Activated T-helper 1 cell treated with anti-CD3 and anti-CD28 coated beads, Interleukin-12 subunit alpha, Interleukin-12 subunit beta, Interleukin-2, Interleukin-4 antibody, amounts not matched to agents 30 ng/mL and 10 ng/mL and 1 ng/mL, durations not matched to agents 14 hours and 24 hours and 36 hours (primary cell): ENCODE measurements around the gene NOL9. TPM values are rescaled to one million over a fixed set of nuclear protein-coding genes. Genes with fewer than 3 reads are reported as not detected.
"Not testable (repeated sequence)": the region's sequence is repeated elsewhere in the genome, so short reads cannot be mapped to it uniquely, and the experiment has no call there.

Experiments
- DNase-seq: peaks from one replicate; pipeline ENCODE4 v3.0.0; 2021; ENCODE audit warnings: low spot score
- H3K27ac Mint-ChIP-seq: one replicate; pipeline ENCODE4 v1.8.0; 2021; ENCODE audit warnings: mild to moderate bottlenecking, mixed read lengths
- H3K27me3 Mint-ChIP-seq: one replicate; pipeline ENCODE4 v1.8.0; 2022; ENCODE audit warnings: mild to moderate bottlenecking, moderate library complexity, mixed read lengths; ENCODE audit not compliant: insufficient read depth
- H3K36me3 Mint-ChIP-seq: one replicate; pipeline ENCODE4 v1.8.0; 2021; ENCODE audit warnings: low read depth, mixed read lengths
- H3K4me1 Mint-ChIP-seq: one replicate; pipeline ENCODE4 v1.8.0; 2021; ENCODE audit warnings: low read depth, mixed read lengths
- H3K4me3 Mint-ChIP-seq: one replicate; pipeline ENCODE4 v1.8.0; 2021; ENCODE audit warnings: mild to moderate bottlenecking, moderate library complexity, mixed read lengths
- H3K9me3 Mint-ChIP-seq: one replicate; pipeline ENCODE4 v1.8.0; 2021; ENCODE audit warnings: mixed read lengths
- intact Hi-C: fragments of 100-400 bp; cut with micrococcal nuclease; formaldehyde crosslinking; loops from one replicate; pipeline ENCODE4 v1.15.1; 2024
- total RNA-seq: library from RNA; stranded (reverse); gene quantifications from 2 replicates; pipeline ENCODE4 v1.2.3, GENCODE V29; 2022

Gene NOL9
- 50.4 and 58.9 TPM in 2 replicates for total RNA-seq

GRCh38 chr1:6554031-6554906, at the start of gene NOL9:
Gene NOL9, minus strand, starts transcription at chr1:6554513. Its CDS starts 11 bp downstream, at chr1:6554502.
- DNase-seq, result peak; percentile 93
- Mint-ChIP-seq H3K4me1 (peaks cover 7% of the 10 kb centered on the region), H3K36me3 (peaks cover 9% of the 10 kb centered on the region), H3K4me3 (peak within 1 kb of the TSS; percentile 87), H3K9me3 (no peaks in the 10 kb centered on the region), H3K27me3 (no peaks in the 10 kb centered on the region), H3K27ac (peak within 1 kb of the TSS; percentile 81)
- intact Hi-C loops, result loop anchor here (1.0 to 5.0 kb wide), 8 partner anchors 25 to 1228 kb away; partner anchors contain the start of genes CAMTA1, PER3, PHF13 and RPL22

DNA sequence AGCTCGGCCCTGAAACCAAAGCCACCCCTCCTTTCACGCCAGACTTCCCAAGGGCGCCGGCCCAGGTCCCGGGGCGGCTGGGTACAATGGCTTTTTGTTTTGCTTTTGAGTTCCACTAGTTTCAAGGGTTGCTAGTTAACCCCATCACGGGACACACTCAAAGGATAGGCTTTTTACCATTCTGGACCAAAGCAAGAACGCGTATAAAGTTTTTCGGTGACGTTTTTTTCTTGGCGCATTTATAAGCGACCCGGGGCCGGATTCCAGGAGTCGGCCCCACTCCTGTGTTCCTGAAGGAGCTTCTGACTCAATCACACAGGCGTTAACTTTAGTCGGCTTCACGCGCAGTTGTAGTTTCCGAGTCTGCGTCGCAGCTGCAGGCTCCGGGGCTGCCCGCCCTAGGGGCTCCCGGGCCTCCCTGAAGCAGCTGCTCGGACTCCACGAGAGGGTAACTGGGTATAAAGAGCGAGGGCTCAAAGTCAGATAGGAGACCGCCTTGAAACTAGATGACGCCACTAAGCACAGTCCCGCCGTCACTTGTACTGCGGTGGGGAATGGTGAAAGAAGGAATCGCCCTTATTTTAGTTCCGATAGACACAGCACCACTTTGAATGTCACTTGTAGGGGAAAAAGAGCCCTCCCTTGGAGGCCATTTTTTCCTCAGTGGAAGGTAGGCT, 49.1 kb upstream of the NOL9 start:
- intact Hi-C loops, result loop anchor here (1.0 to 5.0 kb wide), 8 partner anchors 99 to 611 kb away; partner anchors contain the start of genes ACOT7, CAMTA1, ICMT and NPHP4
- Mint-ChIP-seq H3K4me3 (peak overlapping the region; percentile 81), H3K9me3 (no peaks in the 10 kb centered on the region), H3K27ac (peak overlapping the region; percentile 96), H3K4me1 (peaks cover 28% of the 10 kb centered on the region), H3K36me3 (peaks cover 10% of the 10 kb centered on the region), H3K27me3 (peaks cover 6% of the 10 kb centered on the region)
- peak; percentile 40 for DNase-seq

GRCh38 chr1:6602669-6603237, 48.4 kb upstream of the NOL9 start, which contains the start of gene KLHL21:
Gene KLHL21, minus strand, starts transcription at chr1:6602869. Its CDS starts 52 bp downstream, at chr1:6602817.
- no peaks in the 10 kb centered on the region for H3K9me3 Mint-ChIP-seq

DNA sequence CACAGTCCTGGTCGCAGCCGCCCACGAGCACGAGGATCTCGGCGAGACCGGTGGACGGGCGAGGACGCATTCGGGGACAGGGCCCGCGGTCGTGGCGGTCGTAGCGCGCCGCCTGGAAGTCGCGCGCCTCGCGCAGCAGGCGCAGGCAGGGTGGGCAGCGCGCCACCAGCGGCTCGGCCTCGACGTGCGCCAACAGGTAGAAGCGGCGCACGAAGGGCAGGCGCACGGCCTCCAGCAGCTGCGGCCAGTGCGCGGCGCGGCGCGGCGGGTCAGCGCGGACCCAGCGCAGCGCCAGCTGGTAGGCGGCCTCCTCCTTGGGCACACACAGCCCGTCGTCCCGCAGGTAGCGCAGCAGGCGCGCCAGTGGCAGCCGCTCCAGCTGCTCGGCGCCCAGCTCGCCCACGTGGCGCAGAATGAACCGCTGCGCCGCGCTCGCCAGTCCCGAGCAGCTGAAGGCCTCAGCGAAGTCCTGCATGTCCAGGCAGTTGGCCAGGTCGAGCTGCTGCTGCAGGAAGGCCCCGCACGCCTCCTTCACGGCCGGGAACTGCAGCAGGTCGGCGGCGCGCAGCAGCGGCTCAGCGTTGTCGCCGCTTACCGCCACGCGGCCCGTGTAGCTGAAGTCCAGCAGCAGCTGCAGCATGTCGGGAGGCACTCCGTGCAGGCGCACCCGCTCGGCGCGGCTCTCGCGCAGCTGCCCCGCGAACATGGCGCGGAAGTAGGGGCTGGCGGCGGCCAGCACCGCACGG, 47.8 kb upstream of the NOL9 start:
- intact Hi-C loops, result loop anchor here (1.0 to 5.0 kb wide), 12 partner anchors 11 to 609 kb away; partner anchors contain the start of genes ACOT7, CAMTA1, ICMT and NOL9
- H3K9me3 Mint-ChIP-seq, result no peaks in the 10 kb centered on the region
- peak overlapping the region; percentile 89 for H3K27ac Mint-ChIP-seq
- H3K27me3 Mint-ChIP-seq, result peaks cover 2% of the 10 kb centered on the region
- no peak for DNase-seq
- peaks cover 16% of the 10 kb centered on the region for H3K36me3 Mint-ChIP-seq
- H3K4me1 Mint-ChIP-seq, result peaks cover 28% of the 10 kb centered on the region
- peak overlapping the region; percentile 90 for H3K4me3 Mint-ChIP-seq

More at GRCh38 chr1:6602669-6603237, 48.4 kb upstream of the NOL9 start, which contains the start of gene KLHL21:
- peaks cover 28% of the 10 kb centered on the region for H3K4me1 Mint-ChIP-seq
- H3K27me3 Mint-ChIP-seq, result peaks cover 2% of the 10 kb centered on the region
- H3K4me3 Mint-ChIP-seq, result peak within 1 kb of the TSS; percentile 90
- H3K27ac Mint-ChIP-seq, result peak within 1 kb of the TSS; percentile 96
- peaks cover 12% of the 10 kb centered on the region for H3K36me3 Mint-ChIP-seq
- peak; percentile 75 for DNase-seq
- intact Hi-C loops, result loop anchor here (1.0 to 5.0 kb wide), 10 partner anchors 11 to 610 kb away; partner anchors contain the start of genes ACOT7, CAMTA1, ICMT and NPHP4

DNA sequence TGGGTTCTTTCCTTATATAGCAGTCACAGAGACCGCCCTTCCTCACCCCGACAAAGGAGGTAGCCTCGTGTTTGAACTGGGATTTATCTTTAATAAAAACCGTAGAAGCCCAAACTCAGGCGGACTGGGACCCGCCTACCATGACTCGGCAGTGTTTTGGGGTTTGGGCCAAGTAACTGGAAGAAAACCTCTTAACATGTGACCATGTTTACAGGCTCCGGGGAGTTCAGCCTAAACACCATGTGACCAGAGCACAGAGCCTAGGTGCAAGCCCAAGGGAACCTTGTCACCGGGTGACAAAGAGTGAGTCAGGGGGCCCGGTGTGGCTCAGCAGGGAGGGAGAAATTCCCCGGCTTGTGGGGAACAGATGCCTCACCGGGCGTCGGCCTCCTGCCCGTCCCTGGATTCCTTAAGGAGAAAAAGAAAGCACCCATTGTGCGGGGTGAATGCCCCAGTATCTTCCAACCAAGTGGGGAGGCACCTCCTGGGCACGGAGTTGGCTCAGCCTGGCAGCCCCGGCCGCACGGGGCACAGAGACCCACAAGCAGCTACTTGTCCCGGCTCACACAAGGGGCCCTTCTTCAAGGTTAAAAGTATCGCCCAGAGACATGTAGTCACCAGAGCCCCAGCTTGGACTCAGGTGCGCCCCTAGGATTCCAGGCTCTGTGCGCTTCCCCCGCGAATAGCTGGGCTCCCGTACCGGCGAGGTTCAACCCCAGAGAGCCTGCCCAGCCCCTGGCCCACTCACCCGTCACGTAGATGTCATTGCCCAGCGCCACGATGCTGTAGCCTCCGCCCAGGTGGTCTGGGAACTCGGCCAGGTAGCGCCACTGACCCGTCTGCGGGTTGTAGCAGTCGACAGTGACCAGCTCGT, 47.0 kb upstream of the NOL9 start:
- Mint-ChIP-seq H3K4me3 (peak overlapping the region; percentile 90), H3K4me1 (peaks cover 30% of the 10 kb centered on the region), H3K27me3 (peaks cover 2% of the 10 kb centered on the region), H3K9me3 (no peaks in the 10 kb centered on the region), H3K36me3 (peaks cover 19% of the 10 kb centered on the region), H3K27ac (peak overlapping the region; percentile 89)
- intact Hi-C loops, result loop anchor here (1.0 to 5.0 kb wide), 6 partner anchors 22 to 364 kb away; partner anchors contain the start of genes ACOT7, ICMT, NOL9 and ZBTB48
- DNase-seq, result peak; percentile 69

- Mint-ChIP-seq H3K9me3 (no peaks in the 10 kb centered on the region), H3K4me1 (peaks cover 37% of the 10 kb centered on the region), H3K27me3 (peaks cover 2% of the 10 kb centered on the region), H3K36me3 (peaks cover 23% of the 10 kb centered on the region), H3K4me3 (peak overlapping the region; percentile 90), H3K27ac (peak overlapping the region; percentile 89)
- no peak for DNase-seq
- intact Hi-C loops, result loop anchor here (1.0 to 5.0 kb wide), 6 partner anchors 21 to 363 kb away; partner anchors contain the start of genes ACOT7, ICMT, NOL9 and ZBTB48
These were observed 46.2 kb upstream of the NOL9 start for GRCh38 chr1:6600410-6601048.

DNA sequence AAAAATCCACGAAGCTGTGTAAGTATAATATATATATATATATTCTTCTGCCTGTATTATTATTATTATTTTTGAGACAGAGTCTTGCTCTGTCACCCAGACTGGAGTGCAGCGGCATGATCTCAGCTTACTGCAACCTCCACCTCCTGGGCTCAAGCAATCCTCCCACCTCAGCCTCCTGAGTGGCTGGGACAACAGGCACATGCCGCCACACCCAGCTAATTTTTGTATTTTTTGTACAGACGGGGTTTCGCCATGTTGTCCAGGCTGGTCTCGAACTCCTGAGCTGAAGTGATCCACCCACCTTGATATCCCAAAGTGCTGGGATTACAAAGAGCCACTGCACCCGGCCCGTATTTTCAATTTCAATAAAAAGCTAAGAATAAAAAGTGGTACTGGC, 45.7 kb upstream of the NOL9 start:
- H3K4me1 Mint-ChIP-seq, result peaks cover 38% of the 10 kb centered on the region
- H3K9me3 Mint-ChIP-seq, DNase-seq, H3K27me3 Mint-ChIP-seq: not testable (repeated sequence)
- peak overlapping the region; percentile 90 for H3K4me3 Mint-ChIP-seq
- peaks cover 28% of the 10 kb centered on the region for H3K36me3 Mint-ChIP-seq
- intact Hi-C loops, result loop anchor here (5.0 kb wide), 3 partner anchors 142 to 363 kb away; partner anchors contain the start of genes ACOT7 and ICMT
- peak overlapping the region; percentile 89 for H3K27ac Mint-ChIP-seq

DNA sequence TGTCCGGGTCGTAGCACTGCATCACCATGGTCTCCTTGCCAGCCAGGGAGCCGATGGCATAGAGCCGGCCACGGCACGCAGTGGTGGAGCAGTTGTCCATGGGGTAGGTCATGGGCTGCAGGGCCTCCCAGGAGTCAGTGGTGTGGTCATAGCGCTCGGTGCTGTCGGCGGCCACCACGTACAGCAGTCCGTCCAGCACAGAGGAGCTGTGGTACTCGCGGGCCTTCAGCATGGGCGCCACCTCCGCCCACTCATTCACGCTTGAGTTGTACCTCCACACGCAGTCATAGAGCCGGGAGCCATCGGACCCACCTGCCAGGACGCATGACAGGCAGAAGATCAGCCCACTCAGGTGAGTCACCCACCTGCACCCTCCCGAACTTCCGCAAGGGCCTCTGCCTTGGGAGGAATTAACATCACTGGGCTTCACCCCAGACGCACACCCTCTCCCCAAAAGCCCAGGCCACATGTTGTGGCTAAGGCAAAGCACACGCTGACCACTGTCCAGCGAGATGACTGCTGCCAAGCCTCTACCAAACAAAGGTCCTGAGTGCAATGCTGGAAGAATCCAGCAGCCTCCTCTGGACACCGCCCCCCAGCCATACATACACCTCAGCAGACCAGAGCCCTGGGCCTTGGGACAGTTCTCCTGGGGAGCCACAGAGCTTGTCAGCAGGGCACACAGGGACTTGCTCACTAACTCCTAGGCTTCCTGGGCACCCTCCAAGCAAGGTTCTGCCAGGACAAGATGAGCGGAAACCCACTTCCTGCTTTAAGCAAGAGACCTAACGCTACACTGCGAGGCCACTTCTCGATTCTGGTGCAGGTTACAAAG, 45.0 kb upstream of the NOL9 start:
- Mint-ChIP-seq H3K36me3 (peaks cover 32% of the 10 kb centered on the region), H3K27me3 (no peaks in the 10 kb centered on the region), H3K9me3 (no peaks in the 10 kb centered on the region), H3K27ac (peak overlapping the region; percentile 89), H3K4me1 (peaks cover 37% of the 10 kb centered on the region), H3K4me3 (peak overlapping the region; percentile 90)
- intact Hi-C loops, result no loop called here
- DNase-seq, result peak; percentile 38

DNA sequence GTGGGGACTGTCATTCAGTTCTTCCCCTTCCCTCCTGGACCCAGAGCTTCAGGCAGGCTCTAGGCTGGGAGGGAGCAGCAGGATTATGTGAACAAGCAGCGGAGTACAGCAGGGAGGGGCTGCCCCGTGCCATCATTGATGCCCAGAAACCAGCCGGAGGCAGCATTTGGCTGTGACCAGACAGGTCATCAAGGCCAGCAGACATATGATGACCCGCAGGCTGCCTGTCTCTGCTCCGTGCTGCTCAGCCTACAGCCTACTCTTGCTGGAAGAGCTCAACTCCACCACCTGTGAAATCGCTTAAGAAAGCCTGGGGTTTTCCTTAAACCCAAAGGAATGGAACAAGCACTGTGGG, 43.4 kb upstream of the NOL9 start:
- peaks cover 26% of the 10 kb centered on the region for H3K4me1 Mint-ChIP-seq
- peaks cover 38% of the 10 kb centered on the region for H3K36me3 Mint-ChIP-seq
- no peak overlapping the region for H3K27ac Mint-ChIP-seq
- no peaks in the 10 kb centered on the region for H3K9me3 Mint-ChIP-seq
- intact Hi-C loops, result no loop called here
- no peak overlapping the region for H3K4me3 Mint-ChIP-seq
- no peaks in the 10 kb centered on the region for H3K27me3 Mint-ChIP-seq
- DNase-seq, result no peak
